ENCODE results near the gene PMPCB.

DNA sequence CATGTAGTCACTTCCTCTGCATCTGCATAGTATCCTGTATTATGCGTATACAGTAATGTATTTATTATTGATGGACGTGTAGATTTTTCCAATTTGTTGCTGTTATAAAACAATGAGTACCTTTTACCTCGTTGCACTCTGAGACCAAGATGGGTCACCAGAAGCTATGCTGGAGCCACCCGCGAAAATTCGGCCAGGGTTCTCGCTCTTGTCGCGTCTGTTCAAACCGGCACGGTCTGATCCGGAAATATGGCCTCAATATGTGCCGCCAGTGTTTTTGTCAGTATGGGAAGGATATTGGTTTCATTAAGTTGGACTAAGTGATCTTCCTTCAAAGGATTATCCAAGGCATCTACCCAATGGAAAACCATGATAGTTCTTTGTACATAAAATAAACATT lies 51.2 kb downstream of the PMPCB start:
- no peak for TF ChIP-seq CTCF (IDR thresholded peaks at IDR 0.05; ENCODE audit: extremely low read depth in 1 of 2, insufficient read depth in 1 of 2, low read depth in 1 of 2, low read length in 2 of 2)
- no peak for TF ChIP-seq FOS (IDR thresholded peaks at IDR 0.05; ENCODE audit: borderline replicate concordance, insufficient read depth, low read length)
- TF ChIP-seq EZH2 (IDR thresholded peaks at IDR 0.05; ENCODE audit: borderline replicate concordance, low read depth, low read length, severe bottlenecking) = no peak
- no peak for TF ChIP-seq POLR2AphosphoS5 (IDR thresholded peaks at IDR 0.05; ENCODE audit: insufficient read depth, low read depth, low read length)
- TF ChIP-seq, protein P1, sequence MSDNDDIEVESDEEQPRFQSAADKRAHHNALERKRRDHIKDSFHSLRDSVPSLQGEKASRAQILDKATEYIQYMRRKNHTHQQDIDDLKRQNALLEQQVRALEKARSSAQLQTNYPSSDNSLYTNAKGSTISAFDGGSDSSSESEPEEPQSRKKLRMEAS (IDR thresholded peaks at IDR 0.05; ENCODE audit: insufficient read depth, insufficient read length) = no peak
- no peak for TF ChIP-seq POLR2A (IDR thresholded peaks at IDR 0.05; ENCODE audit: low read depth, low read length)
- TF ChIP-seq JUN (IDR thresholded peaks at IDR 0.05; ENCODE audit: borderline replicate concordance, insufficient read depth, insufficient read length, low read depth) = no peak
- no peak for TF ChIP-seq GATA2 (IDR thresholded peaks at IDR 0.05; ENCODE audit: insufficient read depth, insufficient read length, low read depth, low read length)
- TF ChIP-seq MYC (IDR thresholded peaks at IDR 0.05; ENCODE audit: low read depth, low read length) = no peak

All from endothelial cell of umbilical vein (primary cell).